ENCODE results near the gene MPV17L2. TPM values are rescaled to one million over a fixed set of nuclear protein-coding genes. Genes with fewer than 3 reads are reported as not detected.

Gene MPV17L2
- total RNA-seq, 5 donors from 2014 or later (not counting 1 experiment from before 2014, with no cell fraction given), result 3.8 to 8.2 (median 8.1) TPM

GRCh38 chr19:18193388-18194180 lies 566 bp downstream of the MPV17L2 start:
- WGBS (ENCODE audit: insufficient coverage), result 10% methylated on average over 32 of the region's 46 CpGs
- POLR2A ChIA-PET, result interaction anchor here (0.6 to 1.3 kb wide), 4 partner anchors 86 to 227 kb away, joined by 3 to 14 read pairs (median 3); partner anchors contain the start of gene JUND (in 2 of the 2)
- CTCF ChIA-PET, result interaction anchor here in 1 of 2 donors (0.5 to 3.7 kb wide), 11 partner anchors 11 to 888 kb away, joined by 3 to 33 read pairs (median 3); partner anchors contain the start of genes PIK3R2, RAB3A and RPL18A
- ATAC-seq (replicated peaks in 1 of 4), result no peak
- H3K36me3 ChIP-seq (ENCODE audit: control insufficient read depth in 2 of 2, extremely low read depth in 1 of 2, insufficient read depth in 1 of 2, low read length in 1 of 2), result peaks cover 3 to 23% of the 10 kb centered on the region in 2 donors
- H3K27me3 ChIP-seq (replicated peaks in 1 of 2; ENCODE audit: control insufficient read depth in 2 of 2, extremely low read depth in 1 of 2, insufficient read depth in 2 of 2, low read length in 1 of 2), result no peaks in the 10 kb centered on the region
- H3K27me3 Mint-ChIP-seq, result no peaks in the 10 kb centered on the region
- H3K27ac ChIP-seq (ENCODE audit: low read length), result peak overlapping the region; percentile 53
- no peaks in the 10 kb centered on the region for H3K9me3 Mint-ChIP-seq
- H3K4me3 Mint-ChIP-seq, result peak overlapping the region; percentile 87 to 95 (median 87)
- DNase-seq, result no peak
- H3K36me3 Mint-ChIP-seq, result peaks cover 7% of the 10 kb centered on the region
- H3K4me1 Mint-ChIP-seq, result peaks cover 21 to 24% (median 23%) of the 10 kb centered on the region in 3 donors
- H3K4me1 ChIP-seq (ENCODE audit: control insufficient read depth in 1 of 2, extremely low read depth in 1 of 2, insufficient read depth in 2 of 2, low read length in 2 of 2), result peaks cover 12 to 29% of the 10 kb centered on the region in 2 experiments
- H3K4me3 ChIP-seq (ENCODE audit: control insufficient read depth in 1 of 2, extremely low read depth in 1 of 2, low read length in 1 of 2), result peak overlapping the region; percentile 57 to 86
- peak overlapping the region; percentile 95 to 97 for H3K27ac Mint-ChIP-seq
- no peaks in the 10 kb centered on the region for H3K9me3 ChIP-seq

DNA sequence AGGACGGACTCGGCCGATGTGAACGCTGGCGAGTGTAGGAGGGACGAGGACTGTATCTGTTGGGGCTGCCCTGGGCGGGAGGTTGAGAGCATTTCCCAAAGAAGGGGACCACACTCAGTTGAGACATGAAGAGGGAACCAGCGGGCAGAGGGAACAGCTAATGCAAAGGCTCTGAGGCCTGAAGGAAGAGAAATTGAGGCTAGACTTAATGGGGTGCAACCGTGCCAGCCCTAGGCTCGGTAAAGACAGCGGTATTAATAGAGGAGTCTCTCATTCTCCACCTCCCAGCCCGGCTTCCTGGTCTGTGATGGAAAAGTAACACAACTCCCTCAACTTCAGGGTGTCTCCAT lies 1.1 kb downstream of the MPV17L2 start:
- no peaks in the 10 kb centered on the region for H3K9me3 ChIP-seq
- H3K4me1 Mint-ChIP-seq, result peaks cover 21 to 24% (median 23%) of the 10 kb centered on the region in 3 donors
- H3K27ac Mint-ChIP-seq, result peak overlapping the region; percentile 43 to 48
- H3K27me3 Mint-ChIP-seq, result no peaks in the 10 kb centered on the region
- ATAC-seq (replicated peaks in 1 of 4) (no peak), DNase-seq (no peak)
- CTCF ChIA-PET, result interaction anchor here in 1 of 2 donors (1.3 kb wide), 1 partner anchor 10 kb away, joined by 4 read pairs; the partner anchor contains the start of gene RAB3A
- peaks cover 3 to 28% of the 10 kb centered on the region in 2 donors for H3K36me3 ChIP-seq (ENCODE audit: control insufficient read depth in 2 of 2, extremely low read depth in 1 of 2, insufficient read depth in 1 of 2, low read length in 1 of 2)
- H3K4me3 Mint-ChIP-seq, result peak overlapping the region; percentile 87 to 95 (median 87)
- POLR2A ChIA-PET, result no interaction called here
- peak overlapping the region; percentile 57 to 86 for H3K4me3 ChIP-seq (ENCODE audit: control insufficient read depth in 1 of 2, extremely low read depth in 1 of 2, low read length in 1 of 2)
- no peaks in the 10 kb centered on the region for H3K27me3 ChIP-seq (replicated peaks in 1 of 2; ENCODE audit: control insufficient read depth in 2 of 2, extremely low read depth in 1 of 2, insufficient read depth in 2 of 2, low read length in 1 of 2)
- peaks cover 10% of the 10 kb centered on the region for H3K36me3 Mint-ChIP-seq
- no peak overlapping the region for H3K27ac ChIP-seq (ENCODE audit: low read length)
- H3K9me3 Mint-ChIP-seq, result no peaks in the 10 kb centered on the region
- WGBS (ENCODE audit: insufficient coverage), result 87% methylated on average over 7 of the region's 12 CpGs
- H3K4me1 ChIP-seq (ENCODE audit: control insufficient read depth in 1 of 2, extremely low read depth in 1 of 2, insufficient read depth in 2 of 2, low read length in 2 of 2), result peaks cover 12 to 29% of the 10 kb centered on the region in 2 experiments

- Mint-ChIP-seq H3K9me3 (no peaks in the 10 kb centered on the region), H3K4me1 (peaks cover 21 to 24% (median 23%) of the 10 kb centered on the region in 3 donors), H3K36me3 (peaks cover 10% of the 10 kb centered on the region), H3K4me3 (peak overlapping the region; percentile 87 to 95 (median 87)), H3K27me3 (no peaks in the 10 kb centered on the region), H3K27ac (peak overlapping the region in 1 of 2 donors; percentile 55)
- Histone ChIP-seq H3K27ac (ENCODE audit: low read length) (no peak overlapping the region), H3K27me3 (replicated peaks in 1 of 2; ENCODE audit: control insufficient read depth in 2 of 2, extremely low read depth in 1 of 2, insufficient read depth in 2 of 2, low read length in 1 of 2) (no peaks in the 10 kb centered on the region), H3K36me3 (ENCODE audit: control insufficient read depth in 2 of 2, extremely low read depth in 1 of 2, insufficient read depth in 1 of 2, low read length in 1 of 2) (peaks cover 3 to 28% of the 10 kb centered on the region in 2 donors), H3K4me1 (ENCODE audit: control insufficient read depth in 1 of 2, extremely low read depth in 1 of 2, insufficient read depth in 2 of 2, low read length in 2 of 2) (peaks cover 12 to 29% of the 10 kb centered on the region in 2 experiments), H3K9me3 (no peaks in the 10 kb centered on the region), H3K4me3 (ENCODE audit: control insufficient read depth in 1 of 2, extremely low read depth in 1 of 2, low read length in 1 of 2) (no peak overlapping the region)
- WGBS (ENCODE audit: insufficient coverage), result 38% methylated on average over 11 of the region's 27 CpGs
- ATAC-seq (replicated peaks in 1 of 4) (no peak), DNase-seq (peak in 16 of 35 experiments; percentile 12 to 54 (median 28))
- ChIA-PET POLR2A (no interaction called here), CTCF (interaction anchor here in 1 of 2 donors (1.3 kb wide), 1 partner anchor 10 kb away, joined by 4 read pairs; the partner anchor contains the start of gene RAB3A)
Measured at GRCh38 chr19:18194554-18195238, 1.7 kb downstream of the MPV17L2 start.

GRCh38 chr19:18196511-18196845 lies 3.5 kb downstream of the MPV17L2 start:
- H3K36me3 Mint-ChIP-seq, result peaks cover 10% of the 10 kb centered on the region
- H3K9me3 Mint-ChIP-seq, result no peaks in the 10 kb centered on the region
- peaks cover 3 to 29% of the 10 kb centered on the region in 2 donors for H3K36me3 ChIP-seq (ENCODE audit: control insufficient read depth in 2 of 2, extremely low read depth in 1 of 2, insufficient read depth in 1 of 2, low read length in 1 of 2)
- ATAC-seq (replicated peaks in 1 of 4), result no peak
- CTCF ChIA-PET, result no interaction called here
- peaks cover 12 to 29% of the 10 kb centered on the region in 2 experiments for H3K4me1 ChIP-seq (ENCODE audit: control insufficient read depth in 1 of 2, extremely low read depth in 1 of 2, insufficient read depth in 2 of 2, low read length in 2 of 2)
- H3K9me3 ChIP-seq, result no peaks in the 10 kb centered on the region
- H3K4me3 Mint-ChIP-seq, result peak overlapping the region in 1 of 3 donors; percentile 11
- DNase-seq, result no peak
- H3K27ac Mint-ChIP-seq, result no peak overlapping the region
- no CpG with 5 or more reads among the region's 7 CpGs for WGBS (ENCODE audit: insufficient coverage)
- no peak overlapping the region for H3K4me3 ChIP-seq (ENCODE audit: control insufficient read depth in 1 of 2, extremely low read depth in 1 of 2, low read length in 1 of 2)
- no peak overlapping the region for H3K27ac ChIP-seq (ENCODE audit: low read length)
- H3K27me3 ChIP-seq (replicated peaks in 1 of 2; ENCODE audit: control insufficient read depth in 2 of 2, extremely low read depth in 1 of 2, insufficient read depth in 2 of 2, low read length in 1 of 2), result no peaks in the 10 kb centered on the region
- H3K4me1 Mint-ChIP-seq, result peaks cover 21 to 26% (median 24%) of the 10 kb centered on the region in 3 donors
- POLR2A ChIA-PET, result no interaction called here
- H3K27me3 Mint-ChIP-seq, result no peaks in the 10 kb centered on the region

DNA sequence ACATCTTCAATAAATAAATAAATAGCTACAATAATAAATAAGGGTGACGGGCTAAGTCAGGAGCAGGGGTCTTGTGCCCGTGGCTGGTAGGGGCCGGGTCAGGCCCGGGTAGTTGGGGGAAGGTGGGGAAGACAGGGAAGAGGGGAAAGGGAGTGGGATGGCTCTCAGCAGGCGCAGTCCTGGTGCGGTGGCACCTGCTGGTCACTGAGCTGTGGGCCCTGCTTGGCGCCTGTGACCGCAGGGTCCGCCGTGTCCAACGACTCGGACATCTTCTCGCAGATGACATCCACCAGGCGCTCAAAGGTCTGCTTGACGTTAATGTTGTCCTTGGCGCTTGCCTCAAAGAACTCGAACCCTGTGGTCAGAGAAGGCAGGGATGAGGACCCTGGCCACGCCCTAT lies 4.3 kb downstream of the MPV17L2 start:
- Mint-ChIP-seq H3K27ac (no peak overlapping the region), H3K9me3 (no peaks in the 10 kb centered on the region), H3K36me3 (peaks cover 12% of the 10 kb centered on the region), H3K4me3 (no peak overlapping the region), H3K27me3 (no peaks in the 10 kb centered on the region), H3K4me1 (peaks cover 24 to 26% (median 25%) of the 10 kb centered on the region in 3 donors)
- 95% methylated on average over 16 of the region's 18 CpGs for WGBS (ENCODE audit: insufficient coverage)
- POLR2A ChIA-PET, result interaction anchor here in 1 of 2 donors (0.7 kb wide), 1 partner anchor 32 kb away, joined by 3 read pairs; no protein-coding TSS in a partner anchor
- peaks cover 3 to 31% of the 10 kb centered on the region in 2 donors for H3K36me3 ChIP-seq (ENCODE audit: control insufficient read depth in 2 of 2, extremely low read depth in 1 of 2, insufficient read depth in 1 of 2, low read length in 1 of 2)
- no peak for DNase-seq
- H3K4me3 ChIP-seq (ENCODE audit: control insufficient read depth in 1 of 2, extremely low read depth in 1 of 2, low read length in 1 of 2), result no peak overlapping the region
- H3K27me3 ChIP-seq (replicated peaks in 1 of 2; ENCODE audit: control insufficient read depth in 2 of 2, extremely low read depth in 1 of 2, insufficient read depth in 2 of 2, low read length in 1 of 2), result no peaks in the 10 kb centered on the region
- no peak overlapping the region for H3K27ac ChIP-seq (ENCODE audit: low read length)
- no peaks in the 10 kb centered on the region for H3K9me3 ChIP-seq
- CTCF ChIA-PET, result interaction anchor here in 1 of 2 donors (0.6 kb wide), 1 partner anchor 70 kb away, joined by 3 read pairs; no protein-coding TSS in a partner anchor
- no peak for ATAC-seq (replicated peaks in 1 of 4)
- H3K4me1 ChIP-seq (ENCODE audit: control insufficient read depth in 1 of 2, extremely low read depth in 1 of 2, insufficient read depth in 2 of 2, low read length in 2 of 2), result peaks cover 9 to 24% of the 10 kb centered on the region in 2 experiments

- H3K4me1 Mint-ChIP-seq, result peaks cover 27 to 29% (median 28%) of the 10 kb centered on the region in 3 donors
- Histone ChIP-seq H3K4me3 (ENCODE audit: control insufficient read depth in 1 of 2, extremely low read depth in 1 of 2, low read length in 1 of 2) (no peak overlapping the region), H3K9me3 (no peaks in the 10 kb centered on the region), H3K36me3 (ENCODE audit: control insufficient read depth in 2 of 2, extremely low read depth in 1 of 2, insufficient read depth in 1 of 2, low read length in 1 of 2) (peaks cover 3 to 31% of the 10 kb centered on the region in 2 donors), H3K27ac (ENCODE audit: low read length) (no peak overlapping the region), H3K4me1 (ENCODE audit: control insufficient read depth in 1 of 2, extremely low read depth in 1 of 2, insufficient read depth in 2 of 2, low read length in 2 of 2) (peaks cover 12 to 28% of the 10 kb centered on the region in 2 experiments), H3K27me3 (replicated peaks in 1 of 2; ENCODE audit: control insufficient read depth in 2 of 2, extremely low read depth in 1 of 2, insufficient read depth in 2 of 2, low read length in 1 of 2) (no peaks in the 10 kb centered on the region)
- DNase-seq, result no peak
- peaks cover 12% of the 10 kb centered on the region for H3K36me3 Mint-ChIP-seq
- H3K9me3 Mint-ChIP-seq, result no peaks in the 10 kb centered on the region
- CTCF ChIA-PET, result interaction anchor here in 1 of 2 donors (0.6 kb wide), 1 partner anchor 395 kb away, joined by 3 read pairs; no protein-coding TSS in a partner anchor
- POLR2A ChIA-PET, result interaction anchor here in 1 of 2 donors (0.6 kb wide), 1 partner anchor 787 kb away, joined by 6 read pairs; no protein-coding TSS in a partner anchor
- no peak overlapping the region for H3K4me3 Mint-ChIP-seq
- ATAC-seq (replicated peaks in 1 of 4), result no peak
- H3K27me3 Mint-ChIP-seq, result no peaks in the 10 kb centered on the region
- H3K27ac Mint-ChIP-seq, result peak overlapping the region in 1 of 2 donors; percentile 34
- 95% methylated on average over 5 of the region's 6 CpGs for WGBS (ENCODE audit: insufficient coverage)
Measured at GRCh38 chr19:18197941-18198340, 4.9 kb downstream of the MPV17L2 start.
